H1 (cell line): Measurements from ENCODE around the gene TEX38. TPM values are rescaled to one million over a fixed set of nuclear protein-coding genes. Genes with fewer than 3 reads are reported as not detected.

ENCODE experiments used
- CTCF ChIA-PET: fragments of 300-600 bp; sonication (Branson Sonifier 250); formaldehyde crosslinking; loops from one replicate; lab custom pipeline; 2021; ENCODE audit not compliant: partially characterized antibody; lab: Charles Lee
- POLR2A ChIA-PET: fragments of 300-600 bp; sonication (Branson Sonifier 250); formaldehyde crosslinking; loops from one replicate; lab custom pipeline; 2021; ENCODE audit warnings: inconsistent platforms; ENCODE audit not compliant: partially characterized antibody; lab: Charles Lee
- DNase-seq, 2 experiments: peaks; one replicate each; pipeline versions ENCODE4 v3.0.0 to v3.0.0-alpha.2; 2010 to 2022; ENCODE audit warnings: low spot score in 2 of 2, low read depth in 1 of 2, mixed read lengths in 1 of 2
- FAIRE-seq: peaks from 2 replicates; lab custom pipeline; 2011; peaks lifted over from hg19 to GRCh38; lab: Jason Lieb, UNC
- H2AFZ ChIP-seq: 2 replicates; pipeline ENCODE4 v1.8.1; 2012; ENCODE audit warnings: low read length, inconsistent platforms
- H2AK5ac ChIP-seq: 2 replicates; pipeline ENCODE4 v1.6.1; 2013; ENCODE audit warnings: low read depth, low read length
- H2BK120ac ChIP-seq: replicated peaks from 2 replicates; pipeline ENCODE3; 2013; ENCODE audit warnings: low read depth, low read length, inconsistent platforms
- H2BK12ac ChIP-seq: 2 replicates; pipeline ENCODE4 v1.6.1; 2013; ENCODE audit warnings: low read depth, low read length
- H2BK15ac ChIP-seq: 2 replicates; pipeline ENCODE4 v1.6.1; 2013; ENCODE audit warnings: low read length
- H2BK20ac ChIP-seq: 2 replicates; pipeline ENCODE4 v1.6.1; 2013; ENCODE audit warnings: low read length
- H2BK5ac ChIP-seq: 2 replicates; pipeline ENCODE4 v1.6.1; 2013; ENCODE audit warnings: low read depth, low read length
- H3K14ac ChIP-seq: 2 replicates; pipeline ENCODE4 v1.6.1; 2013; ENCODE audit warnings: inconsistent platforms; ENCODE audit not compliant: insufficient read length
- H3K18ac ChIP-seq: 2 replicates; pipeline ENCODE4 v1.6.1; 2013; ENCODE audit warnings: low read length; ENCODE audit errors: extremely low read depth
- H3K23ac ChIP-seq: 2 replicates; pipeline ENCODE4 v1.6.1; 2013; ENCODE audit warnings: inconsistent platforms; ENCODE audit not compliant: insufficient read length
- H3K23me2 ChIP-seq: 2 replicates; pipeline ENCODE4 v1.6.1; 2013; ENCODE audit warnings: low read depth, low read length
- H3K27ac ChIP-seq: 2 replicates; pipeline ENCODE4 v1.6.1; 2011; ENCODE audit warnings: low read depth, low read length, inconsistent platforms
- H3K27me3 ChIP-seq, 4 experiments: replicated peaks in 1 of 4; 1 replicate in 1 of 4; 2 replicates in 3 of 4; pipeline versions ENCODE4 v1.6.1 to v1.8.1; 2011 to 2013; ENCODE audit warnings: low read length in 3 of 4, mild to moderate bottlenecking in 3 of 4, inconsistent platforms in 2 of 4, mixed read lengths in 2 of 4, moderate library complexity in 1 of 4; ENCODE audit not compliant: control insufficient read depth in 3 of 4, insufficient read depth in 3 of 4; ENCODE audit errors: extremely low read depth in 1 of 4
- H3K36me3 ChIP-seq, 4 experiments: 2 replicates each; pipeline versions ENCODE4 v1.6.1 to v1.8.1; 2011 to 2013; ENCODE audit warnings: mild to moderate bottlenecking in 4 of 4, low read length in 3 of 4, moderate library complexity in 2 of 4, control low read depth in 1 of 4, inconsistent platforms in 1 of 4; ENCODE audit not compliant: insufficient read depth in 4 of 4, control insufficient read depth in 2 of 4
- H3K4ac ChIP-seq: replicated peaks from 2 replicates; pipeline ENCODE3; 2013; ENCODE audit warnings: low read length, low read depth, mixed read lengths, inconsistent platforms; ENCODE audit not compliant: insufficient read length
- H3K4me1 ChIP-seq, 4 experiments: replicated peaks in 1 of 4; 1 replicate in 1 of 4; 2 replicates in 3 of 4; pipeline versions ENCODE4 v1.6.1 to v1.8.1; 2011 to 2013; ENCODE audit warnings: low read length in 3 of 4, inconsistent platforms in 2 of 4, mixed read lengths in 1 of 4; ENCODE audit not compliant: insufficient read depth in 4 of 4, control insufficient read depth in 3 of 4
- H3K4me2 ChIP-seq, 2 experiments: 2 replicates each; pipeline versions ENCODE4 v1.6.1 to v1.8.1; 2011 to 2013; ENCODE audit warnings: low read depth in 2 of 2, low read length in 2 of 2, control low read depth in 1 of 2, inconsistent platforms in 1 of 2, mild to moderate bottlenecking in 1 of 2; ENCODE audit not compliant: insufficient read depth in 1 of 2
- H3K4me3 ChIP-seq, 4 experiments: fragments of 200-600, 300-600 bp in 1 of 4; sonication (generic), shearing (Covaris generic), sonication (Bioruptor Twin) in 1 of 4; 2 replicates each; pipeline versions ENCODE4 v1.5.1 to v1.8.1; 2011 to 2016; ENCODE audit warnings: low read length in 4 of 4, low read depth in 3 of 4, control low read depth in 2 of 4, inconsistent platforms in 2 of 4, mild to moderate bottlenecking in 2 of 4, mixed read lengths in 1 of 4, moderate library complexity in 1 of 4; ENCODE audit not compliant: insufficient read depth in 2 of 4; ENCODE audit errors: extremely low read depth in 1 of 4
- H3K56ac ChIP-seq: replicated peaks from 2 replicates; pipeline ENCODE3; 2013; ENCODE audit warnings: low read depth, mild to moderate bottlenecking, mixed read lengths, low read length, inconsistent platforms; ENCODE audit not compliant: insufficient read length
- H3K79me1 ChIP-seq: 2 replicates; pipeline ENCODE4 v1.6.1; 2013; ENCODE audit warnings: low read depth, low read length, control low read depth
- H3K79me2 ChIP-seq, 2 experiments: 2 replicates each; pipeline versions ENCODE4 v1.6.1 to v1.8.1; 2012 to 2013; ENCODE audit warnings: low read length in 2 of 2, mild to moderate bottlenecking in 2 of 2, inconsistent platforms in 1 of 2; ENCODE audit not compliant: insufficient read depth in 2 of 2, control insufficient read depth in 1 of 2
- H3K9ac ChIP-seq, 4 experiments: replicated peaks in 1 of 4; 1 replicate in 1 of 4; 2 replicates in 3 of 4; pipeline versions ENCODE4 v1.6.1 to v1.8.1; 2011 to 2013; ENCODE audit warnings: low read depth in 3 of 4, low read length in 3 of 4, control low read depth in 2 of 4, mild to moderate bottlenecking in 2 of 4, moderate library complexity in 2 of 4, inconsistent platforms in 1 of 4; ENCODE audit errors: extremely low read depth in 1 of 4
- H3K9me3 ChIP-seq, 2 experiments: 2 replicates each; pipeline versions ENCODE4 v1.6.1 to v1.8.1; 2012 to 2013; ENCODE audit warnings: mild to moderate bottlenecking in 2 of 2, moderate library complexity in 2 of 2, control low read depth in 1 of 2, inconsistent platforms in 1 of 2, low read depth in 1 of 2, low read length in 1 of 2, mixed read lengths in 1 of 2; ENCODE audit not compliant: insufficient read depth in 2 of 2
- H4K20me1 ChIP-seq, 2 experiments: replicated peaks in 1 of 2; 2 replicates each; pipeline versions ENCODE3 to v1.8.1; 2011 to 2013; ENCODE audit warnings: inconsistent platforms in 2 of 2, low read length in 2 of 2, mild to moderate bottlenecking in 1 of 2; ENCODE audit not compliant: insufficient read depth in 2 of 2, control insufficient read depth in 1 of 2
- H4K5ac ChIP-seq: 2 replicates; pipeline ENCODE4 v1.6.1; 2013; ENCODE audit warnings: low read length, low read depth, mixed read lengths, inconsistent platforms; ENCODE audit not compliant: insufficient read length
- H4K8ac ChIP-seq: 2 replicates; pipeline ENCODE4 v1.8.0; 2013; ENCODE audit warnings: mild to moderate bottlenecking, moderate library complexity, low read length, inconsistent platforms; ENCODE audit not compliant: insufficient read depth; ENCODE audit errors: extremely low read depth
- H4K91ac ChIP-seq: replicated peaks from 2 replicates; pipeline ENCODE3; 2013; ENCODE audit warnings: low read length, mixed read lengths, inconsistent platforms; ENCODE audit not compliant: insufficient read length
- E2F6 ChIP-seq: IDR thresholded peaks from 2 replicates; pipeline ENCODE4 v1.6.1; 2012; ENCODE audit warnings: inconsistent platforms
- WGBS, 2 experiments: shearing (Covaris generic) in 1 of 2; methylation state at CpG; one replicate each; pipeline versions ENCODE4 v1.1.6 to v1.1.7; 2013 to 2015; ENCODE audit warnings: low lambda C conversion rate in 2 of 2, mixed read lengths in 2 of 2, inconsistent platforms in 1 of 2, low coverage in 1 of 2, missing lambda C conversion rate in 1 of 2; ENCODE audit not compliant: insufficient replicate concordance in 2 of 2, insufficient coverage in 1 of 2, insufficient read length in 1 of 2; ENCODE audit errors: extremely low coverage in 1 of 2, missing lambda C conversion rate in 1 of 2; 5-methylcytosine and 5-hydroxymethylcytosine counted together
- long read RNA-seq, 2 experiments: library from RNA in 1 of 2; library from capped mRNA in 1 of 2; stranded (forward); transcript quantifications; one replicate each; pipeline ENCODE4 v2.0.0, GENCODE V29; 2021; ENCODE audit warnings: inconsistent platforms in 1 of 2
- polyA minus RNA-seq, 3 experiments: library from RNA; depleted of rRNA, polyadenylated mRNA; stranded (reverse); fragments of >200 nt; gene quantifications; 1 replicate in 2 of 3; 2 replicates in 1 of 3; pipeline ENCODE4 v1.2.3, GENCODE V29; 2011
- polyA plus RNA-seq, 7 experiments: library from polyadenylated mRNA; depleted of rRNA in 3 of 7; stranded (reverse) in 5 of 7; unstranded in 2 of 7; fragments of >200 nt in 5 of 7; fragments of 200-250 nt in 2 of 7; gene quantifications; 1 replicate in 5 of 7; 2 replicates in 1 of 7; 4 replicates in 1 of 7; pipeline versions ENCODE4 v1.2.1 to v1.2.3, GENCODE V29; 2011 to 2013; ENCODE audit warnings: missing spikeins in 2 of 7, mixed read lengths in 2 of 7
- total RNA-seq: library from RNA; stranded (reverse); fragmentation: NEBNext Ultra II Directional; extraction: Animal tissue kit (Norgen Biotek cat#: 25700); gene quantifications from 2 replicates; pipeline ENCODE4 v1.2.1, GENCODE V29; 2021

Gene TEX38
- not detected in 2 replicates for total RNA-seq
- 0.09 and 0.33 TPM in 2 replicates for polyA plus RNA-seq (2011; rRNA removed)
- polyA plus RNA-seq (2011; cell fraction: cytosol; rRNA removed), result not detected
- polyA plus RNA-seq (2011; cell fraction: nucleus; rRNA removed), result 0.26 TPM
- polyA plus RNA-seq (2012, experiment 1 of 2), result 0.37 TPM in 1 of 4 replicates, not detected in the others
- polyA plus RNA-seq (2012, experiment 2 of 2), result not detected
- polyA plus RNA-seq (2013, experiment 1 of 2), result 0.20 TPM
- polyA plus RNA-seq (2013, experiment 2 of 2), result 0.17 TPM
- polyA minus RNA-seq (2011; rRNA and poly(A)+ RNA removed), result 0.76 TPM in 1 of 2 replicates, not detected in the other
- not detected for polyA minus RNA-seq (2011; cell fraction: cytosol; rRNA and poly(A)+ RNA removed)
- polyA minus RNA-seq (2011; cell fraction: nucleus; rRNA and poly(A)+ RNA removed), result 0.70 TPM
- long read RNA-seq, experiment 1, result 0 reads
- long read RNA-seq, experiment 2, partial matches to known transcripts, result 0 of 1 reads
- long read RNA-seq, experiment 2, other reads (novel, unspliced or antisense), result 0 of 1 reads

DNA sequence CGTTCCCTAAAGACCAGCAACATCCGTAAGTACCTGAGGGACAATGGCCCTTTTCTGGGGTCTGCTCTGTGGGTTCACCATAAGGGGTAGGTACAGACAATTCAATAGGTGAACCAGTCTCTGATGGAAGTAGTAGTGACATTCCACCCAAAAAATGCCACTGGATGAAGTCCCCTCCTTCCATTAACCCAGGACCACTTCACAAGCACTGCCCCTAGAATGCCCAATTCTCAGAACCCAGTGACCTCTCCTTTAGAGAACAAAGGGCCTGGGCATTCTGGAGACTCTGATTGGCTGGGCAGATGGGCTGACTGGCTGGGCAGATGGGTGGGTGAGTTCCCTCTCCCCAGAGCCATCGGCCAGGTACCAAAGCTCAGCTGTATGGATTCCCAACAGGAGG is at the start of gene TEX38:
TEX38 (plus strand) TSS at position 301 of the 400 bp plus-strand sequence; CDS start at position 382, 81 bp downstream.
- POLR2A ChIA-PET, result interaction anchor here (1.2 to 1.4 kb wide), 2 partner anchors 53 to 55 kb away, joined by 3 to 4 read pairs; partner anchors contain the start of gene MOB3C
- DNase-seq, result no peak
- TF ChIP-seq E2F6, result no peak

More for the DNA sequence above, at the start of gene TEX38:
- Histone ChIP-seq H4K8ac (no peak within 1 kb of the TSS; the same call in 1 of the 2 replicates), H2BK120ac (no peak within 1 kb of the TSS), H2BK5ac (no peak within 1 kb of the TSS), H3K4me2 (no peak within 1 kb of the TSS), H4K5ac (no peak within 1 kb of the TSS), H3K36me3 (peaks cover 0 to 10% (median 0%) of the 10 kb centered on the region in 4 experiments; a peak in 1 of 8 replicates), H3K27ac (no peak within 1 kb of the TSS), H3K9ac (no peak within 1 kb of the TSS; a peak in 1 of 7 replicates), H3K4ac (no peak within 1 kb of the TSS), H3K18ac (no peak within 1 kb of the TSS), H2BK12ac (no peak within 1 kb of the TSS), H2AK5ac (no peak within 1 kb of the TSS), H2BK20ac (no peak within 1 kb of the TSS), H3K79me2 (peaks cover 0 to 10% of the 10 kb centered on the region in 2 experiments; a peak in 2 of 4 replicates), H3K79me1 (peaks cover 5% of the 10 kb centered on the region; the same call in 1 of the 2 replicates), H3K27me3 (no peaks in the 10 kb centered on the region), H3K14ac (no peak within 1 kb of the TSS), H3K9me3 (no peaks in the 10 kb centered on the region), H4K91ac (no peak within 1 kb of the TSS), H2BK15ac (no peak within 1 kb of the TSS), H4K20me1 (no peaks in the 10 kb centered on the region), H2AFZ (no peak within 1 kb of the TSS), H3K56ac (no peak within 1 kb of the TSS), H3K23me2 (peaks cover 4% of the 10 kb centered on the region; the same call in 1 of the 2 replicates), H3K4me1 (peaks cover 5 to 18% (median 10%) of the 10 kb centered on the region in 4 experiments; a peak in 6 of 7 replicates), H3K23ac (no peak within 1 kb of the TSS), H3K4me3 (no peak within 1 kb of the TSS)
- FAIRE-seq, result no peak
- 84% methylated on average over 3 of the region's 3 CpGs; no CpG with 5 or more reads in 1 of the 2 experiments for WGBS, 2 experiments
- CTCF ChIA-PET, result interaction anchor here (0.7 to 1.2 kb wide), 2 partner anchors 54 to 76 kb away, joined by 3 read pairs; no protein-coding TSS in a partner anchor
